Islet of Langerhans (tissue), 1 donor: ENCODE measurements around the gene ANKRD66.
"Not testable (repeated sequence)": the region's sequence is repeated elsewhere in the genome, so short reads cannot be mapped to it uniquely, and the experiment has no call there.

ENCODE experiments used
- FAIRE-seq: peaks from one replicate; lab custom pipeline; 2011; peaks lifted over from hg19 to GRCh38; lab: Jason Lieb, UNC

Gene ANKRD66

GRCh38 chr6:46755865-46756264 lies 9.1 kb downstream of the ANKRD66 start:
- FAIRE-seq = no peak

- FAIRE-seq = no peak
Observed at GRCh38 chr6:46756469-46757213, 9.9 kb downstream of the ANKRD66 start.

- no peak for FAIRE-seq
Observed at GRCh38 chr6:46757214-46757596, 10.5 kb downstream of the ANKRD66 start.

- no peak for FAIRE-seq
Observed at GRCh38 chr6:46758960-46759753, 12.4 kb downstream of the ANKRD66 start.

GRCh38 chr6:46760925-46761324 lies 14.2 kb downstream of the ANKRD66 start:
- no peak for FAIRE-seq

GRCh38 chr6:46763466-46763865 lies 16.7 kb downstream of the ANKRD66 start:
- no peak for FAIRE-seq

GRCh38 chr6:46764280-46764679 lies 17.5 kb downstream of the ANKRD66 start:
- not testable (repeated sequence) for FAIRE-seq

GRCh38 chr6:46764961-46765360 lies 18.2 kb downstream of the ANKRD66 start:
- FAIRE-seq = no peak

- FAIRE-seq = no peak
Observed at GRCh38 chr6:46772016-46772415, 25.3 kb downstream of the ANKRD66 start.

- FAIRE-seq = no peak
Observed at GRCh38 chr6:46772762-46773161, 26.0 kb downstream of the ANKRD66 start.

GRCh38 chr6:46773201-46773855 lies 26.6 kb downstream of the ANKRD66 start:
- FAIRE-seq = no peak

- not testable (repeated sequence) for FAIRE-seq
Observed at GRCh38 chr6:46774736-46775135, 28.0 kb downstream of the ANKRD66 start.

- no peak for FAIRE-seq
Observed at GRCh38 chr6:46776070-46776712, 29.5 kb downstream of the ANKRD66 start.

GRCh38 chr6:46777476-46778346 lies 31.0 kb downstream of the ANKRD66 start:
- FAIRE-seq = no peak

GRCh38 chr6:46781478-46782378 lies 35.0 kb downstream of the ANKRD66 start:
- peak; percentile 81 for FAIRE-seq

GRCh38 chr6:46784535-46784934 lies 37.8 kb downstream of the ANKRD66 start:
- no peak for FAIRE-seq

- no peak for FAIRE-seq
Observed at GRCh38 chr6:46787871-46788540, 41.3 kb downstream of the ANKRD66 start.

- no peak for FAIRE-seq
Observed at GRCh38 chr6:46788791-46789190, 42.1 kb downstream of the ANKRD66 start.

- FAIRE-seq = no peak
Observed at GRCh38 chr6:46789434-46790354, 43.0 kb downstream of the ANKRD66 start.
